Heart left ventricle (tissue), 13 donors: ENCODE results near the gene GPC6.

ENCODE experiments used
- POLR2A ChIP-seq, 2 donors: fragments of 450-650 bp; IDR thresholded peaks; one replicate each; pipeline ENCODE4 v1.6.1; 2017; ENCODE audit warnings: antibody characterized with exemption in 2 of 2, mild to moderate bottlenecking in 2 of 2, moderate library complexity in 2 of 2
- TF ChIP-seq, protein P1 (sequence below), 12 donors: fragments of 200-600 bp; sonication (generic) in 4 of 12; IDR thresholded peaks; one replicate each; pipeline versions ENCODE4 v1.5.0 to v1.8.0; 2018 to 2022; ENCODE audit warnings: antibody characterized with exemption in 12 of 12, mild to moderate bottlenecking in 5 of 12
- donor health status: ischemic (EF 13 %, LVEDD 7.1; RV severe dilation, severe dysfunction).
- donor health status: DM: no; HTN: yes; CAD: no.
- donor health status: DM: no; HTN: no; CAD: no.
- donor health status: ischemic (EF 25% LVEDD 6.9; RV normal size, moderate dysfunction).
- donor health status: ischemic (EF 25% LVEDD 5.7; RV mildly dilated, moderate dysfunction).
- donor health status: ischemic (EF 35%, LVEDD 5.7; RV mildly dilated, moderate dysfunction).
- donor health status: nonischemic (EF 11% LVEDD 7.7; RV severe dilation, severe dysfunction).
- donor health status: DM: yes; HTN: yes; CAD: no.
- donor health status: PGD.
- donor health status: ischemic (EF 29% LVEDD 5.4; RV normal size, mild dysfunction).
- donor health status: nonischemic (EF 23%, LVEDD 6.1; RV moderate dilation, normal function).

DNA sequence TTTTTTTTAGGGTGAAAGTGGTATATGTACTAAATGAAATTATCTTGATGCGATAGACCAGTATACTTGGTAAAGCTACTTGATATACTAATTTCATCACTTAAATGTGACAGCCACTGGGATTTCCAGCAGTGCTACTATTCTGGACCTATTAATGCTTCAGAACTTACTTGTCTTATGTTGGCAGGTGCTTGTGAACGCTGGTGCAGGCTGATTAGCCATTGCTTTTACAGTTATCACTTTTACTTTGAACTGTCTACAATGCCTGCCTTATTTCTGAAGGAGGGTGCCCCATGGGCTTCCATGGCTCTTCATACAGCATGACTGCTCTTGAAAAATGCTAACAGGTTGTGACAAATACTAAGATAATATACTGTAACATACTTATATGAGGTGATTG is 294.7 kb downstream of the GPC6 start:
- TF ChIP-seq, protein P1, sequence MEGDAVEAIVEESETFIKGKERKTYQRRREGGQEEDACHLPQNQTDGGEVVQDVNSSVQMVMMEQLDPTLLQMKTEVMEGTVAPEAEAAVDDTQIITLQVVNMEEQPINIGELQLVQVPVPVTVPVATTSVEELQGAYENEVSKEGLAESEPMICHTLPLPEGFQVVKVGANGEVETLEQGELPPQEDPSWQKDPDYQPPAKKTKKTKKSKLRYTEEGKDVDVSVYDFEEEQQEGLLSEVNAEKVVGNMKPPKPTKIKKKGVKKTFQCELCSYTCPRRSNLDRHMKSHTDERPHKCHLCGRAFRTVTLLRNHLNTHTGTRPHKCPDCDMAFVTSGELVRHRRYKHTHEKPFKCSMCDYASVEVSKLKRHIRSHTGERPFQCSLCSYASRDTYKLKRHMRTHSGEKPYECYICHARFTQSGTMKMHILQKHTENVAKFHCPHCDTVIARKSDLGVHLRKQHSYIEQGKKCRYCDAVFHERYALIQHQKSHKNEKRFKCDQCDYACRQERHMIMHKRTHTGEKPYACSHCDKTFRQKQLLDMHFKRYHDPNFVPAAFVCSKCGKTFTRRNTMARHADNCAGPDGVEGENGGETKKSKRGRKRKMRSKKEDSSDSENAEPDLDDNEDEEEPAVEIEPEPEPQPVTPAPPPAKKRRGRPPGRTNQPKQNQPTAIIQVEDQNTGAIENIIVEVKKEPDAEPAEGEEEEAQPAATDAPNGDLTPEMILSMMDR (IDR thresholded peaks at IDR 0.05), result no peak
- TF ChIP-seq POLR2A (IDR thresholded peaks at IDR 0.05), result no peak
